OCI-LY1 (cell line): Measurements from ENCODE around the gene CD200.

ENCODE experiments used
- EZH2 ChIP-seq: fragments of 200-600 bp; sonication (generic), shearing (Covaris generic); IDR thresholded peaks from 2 replicates; pipeline ENCODE4 v1.8.0; 2017; ENCODE audit warnings: borderline replicate concordance, mixed run types, mild to moderate bottlenecking, antibody characterized with exemption, low read length, moderate library complexity, mixed read lengths
- TF ChIP-seq, protein P1 (sequence below): fragments of 200-600 bp; sonication (generic), shearing (Covaris generic); IDR thresholded peaks from 2 replicates; pipeline ENCODE4 v1.5.1; 2017; ENCODE audit warnings: mild to moderate bottlenecking, antibody characterized with exemption, low read length, moderate library complexity, mixed read lengths

DNA sequence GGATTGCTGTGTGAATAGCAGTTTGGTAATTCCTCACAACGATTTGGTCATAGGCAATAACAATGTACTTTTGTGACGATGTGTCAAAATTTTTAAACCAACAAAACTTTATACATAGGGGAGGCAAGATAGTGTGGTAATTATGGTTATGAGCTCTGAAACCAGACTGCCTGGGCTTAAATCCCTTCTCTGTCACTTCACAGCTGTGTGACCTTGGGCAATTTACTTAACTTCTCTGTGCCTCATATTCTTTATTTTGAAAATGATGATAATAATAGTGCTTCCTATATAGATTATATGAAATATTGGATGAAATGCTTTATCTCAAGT lies 5.7 kb downstream of the CD200 start:
- TF ChIP-seq, protein P1, sequence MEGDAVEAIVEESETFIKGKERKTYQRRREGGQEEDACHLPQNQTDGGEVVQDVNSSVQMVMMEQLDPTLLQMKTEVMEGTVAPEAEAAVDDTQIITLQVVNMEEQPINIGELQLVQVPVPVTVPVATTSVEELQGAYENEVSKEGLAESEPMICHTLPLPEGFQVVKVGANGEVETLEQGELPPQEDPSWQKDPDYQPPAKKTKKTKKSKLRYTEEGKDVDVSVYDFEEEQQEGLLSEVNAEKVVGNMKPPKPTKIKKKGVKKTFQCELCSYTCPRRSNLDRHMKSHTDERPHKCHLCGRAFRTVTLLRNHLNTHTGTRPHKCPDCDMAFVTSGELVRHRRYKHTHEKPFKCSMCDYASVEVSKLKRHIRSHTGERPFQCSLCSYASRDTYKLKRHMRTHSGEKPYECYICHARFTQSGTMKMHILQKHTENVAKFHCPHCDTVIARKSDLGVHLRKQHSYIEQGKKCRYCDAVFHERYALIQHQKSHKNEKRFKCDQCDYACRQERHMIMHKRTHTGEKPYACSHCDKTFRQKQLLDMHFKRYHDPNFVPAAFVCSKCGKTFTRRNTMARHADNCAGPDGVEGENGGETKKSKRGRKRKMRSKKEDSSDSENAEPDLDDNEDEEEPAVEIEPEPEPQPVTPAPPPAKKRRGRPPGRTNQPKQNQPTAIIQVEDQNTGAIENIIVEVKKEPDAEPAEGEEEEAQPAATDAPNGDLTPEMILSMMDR: no peak
- TF ChIP-seq EZH2: no peak
